ES-I3 (cell line): Measurements from ENCODE around the gene MME.
"Not testable (repeated sequence)": the region's sequence is repeated elsewhere in the genome, so short reads cannot be mapped to it uniquely, and the experiment has no call there.

ENCODE experiments used
- H3K36me3 ChIP-seq: 2 replicates; pipeline ENCODE4 v1.6.1; 2013; ENCODE audit warnings: mild to moderate bottlenecking, low read length, control low read depth, moderate library complexity; ENCODE audit not compliant: insufficient read depth
- H3K4me1 ChIP-seq: 2 replicates; pipeline ENCODE4 v1.6.1; 2013; ENCODE audit warnings: mild to moderate bottlenecking, control low read depth, low read length; ENCODE audit not compliant: insufficient read depth
- H3K9ac ChIP-seq: 2 replicates; pipeline ENCODE4 v1.6.1; 2013; ENCODE audit warnings: low read depth, mild to moderate bottlenecking, low read length, moderate library complexity
- H3K9me3 ChIP-seq: 2 replicates; pipeline ENCODE4 v1.6.1; 2013; ENCODE audit warnings: mild to moderate bottlenecking, low read length, moderate library complexity; ENCODE audit not compliant: control insufficient read depth, insufficient read depth

The MME gene

DNA sequence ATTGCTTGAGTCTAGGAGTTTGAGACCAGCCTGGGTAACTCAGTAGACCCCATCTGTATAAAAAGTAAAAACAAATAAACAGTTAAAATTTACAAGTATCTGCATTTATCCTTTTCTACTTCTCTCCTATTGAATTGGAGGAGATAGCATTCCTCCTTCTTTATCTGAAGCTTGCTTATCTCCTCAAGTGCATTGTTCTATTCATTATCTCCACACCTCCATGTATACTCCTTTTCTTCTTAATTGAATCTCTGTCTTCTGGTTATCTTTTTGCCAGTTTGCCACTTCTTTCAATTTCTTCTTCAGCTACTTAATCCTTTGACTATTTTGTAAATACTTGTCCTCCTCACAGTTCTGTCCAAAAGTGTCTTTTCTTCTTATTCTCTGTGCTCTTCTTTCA lies 124.7 kb downstream of the MME start:
- H3K9me3 ChIP-seq: no peaks in the 10 kb centered on the region
- H3K4me1 ChIP-seq: no peaks in the 10 kb centered on the region
- no peak overlapping the region for H3K9ac ChIP-seq
- no peaks in the 10 kb centered on the region for H3K36me3 ChIP-seq

GRCh38 chr3:155208183-155208800 lies 128.2 kb downstream of the MME start:
- no peaks in the 10 kb centered on the region for H3K9me3 ChIP-seq
- no peaks in the 10 kb centered on the region for H3K4me1 ChIP-seq
- H3K9ac ChIP-seq: no peak overlapping the region

DNA sequence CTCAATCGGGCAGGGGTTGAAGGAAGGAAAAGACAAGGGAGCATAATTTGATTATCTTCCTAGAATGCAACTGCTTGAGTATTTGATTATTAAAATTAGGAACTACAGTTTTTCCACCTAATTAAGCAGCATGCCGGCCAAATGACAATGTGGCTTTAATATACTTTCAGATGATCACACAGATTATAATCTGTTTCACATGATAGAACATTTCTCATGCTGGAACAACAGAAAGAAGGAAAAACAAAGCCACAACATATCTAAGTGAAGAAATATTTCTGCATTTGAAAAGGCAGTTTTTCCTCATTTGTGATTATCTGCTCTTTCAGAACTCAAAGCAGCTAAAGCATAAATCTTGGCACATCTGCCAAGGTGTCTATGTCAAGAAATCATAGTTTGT lies 130.6 kb downstream of the MME start:
- Histone ChIP-seq H3K4me1 (no peaks in the 10 kb centered on the region), H3K9ac (no peak overlapping the region), H3K9me3 (no peaks in the 10 kb centered on the region), H3K36me3 (no peaks in the 10 kb centered on the region)

More at GRCh38 chr3:155208183-155208800, 128.2 kb downstream of the MME start:
- H3K36me3 ChIP-seq: no peaks in the 10 kb centered on the region

- Histone ChIP-seq H3K9me3 (no peaks in the 10 kb centered on the region), H3K36me3 (no peaks in the 10 kb centered on the region), H3K9ac (no peak overlapping the region), H3K4me1 (no peaks in the 10 kb centered on the region)
Measured at GRCh38 chr3:155211266-155211665, 131.1 kb downstream of the MME start.

DNA sequence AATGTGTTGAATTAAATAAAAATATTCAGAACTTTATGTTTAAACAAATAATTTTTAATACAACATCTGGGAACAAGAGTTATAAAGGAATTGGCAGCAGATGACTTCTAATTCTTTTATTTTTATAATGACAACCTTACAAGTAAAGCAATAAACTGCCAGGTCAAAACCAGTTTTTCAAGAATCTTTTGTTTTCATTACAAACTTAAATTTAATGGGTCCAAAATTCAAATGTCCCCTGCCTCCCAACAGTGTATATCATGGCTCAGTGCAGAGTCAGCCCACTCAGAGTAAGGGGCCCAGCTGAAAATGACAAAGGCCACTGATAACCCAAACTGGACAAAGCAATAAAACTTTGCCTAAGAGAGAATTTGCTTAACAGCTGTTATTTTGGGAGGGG lies 131.8 kb downstream of the MME start:
- H3K9me3 ChIP-seq: no peaks in the 10 kb centered on the region
- no peak overlapping the region for H3K9ac ChIP-seq
- H3K36me3 ChIP-seq: no peaks in the 10 kb centered on the region
- no peaks in the 10 kb centered on the region for H3K4me1 ChIP-seq

GRCh38 chr3:155216007-155216406 lies 135.9 kb downstream of the MME start:
- H3K9me3 ChIP-seq, H3K4me1 ChIP-seq, H3K9ac ChIP-seq, H3K36me3 ChIP-seq: not testable (repeated sequence)

DNA sequence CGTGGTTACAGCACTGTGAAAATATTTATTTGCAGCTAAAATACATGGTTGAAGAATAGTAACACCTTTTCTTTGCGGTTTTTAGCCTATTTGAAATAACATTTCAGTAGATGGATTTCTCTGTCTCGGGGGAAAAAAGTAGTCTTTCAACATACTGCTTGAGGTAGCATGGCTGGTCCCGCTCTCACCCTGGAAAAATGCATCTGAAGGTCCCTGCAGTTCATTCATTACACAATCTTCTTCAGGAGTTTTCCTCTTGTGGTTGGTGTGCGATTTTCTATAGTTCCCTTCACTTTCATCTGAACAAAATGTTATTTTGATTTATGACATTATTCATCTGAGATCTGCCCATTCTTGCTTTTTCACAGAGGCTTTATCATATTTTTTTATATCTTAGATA lies 137.5 kb downstream of the MME start:
- no peaks in the 10 kb centered on the region; the same call in none of the 2 replicates for H3K9me3 ChIP-seq
- H3K4me1 ChIP-seq: no peaks in the 10 kb centered on the region
- no peak overlapping the region for H3K9ac ChIP-seq
- no peaks in the 10 kb centered on the region for H3K36me3 ChIP-seq

DNA sequence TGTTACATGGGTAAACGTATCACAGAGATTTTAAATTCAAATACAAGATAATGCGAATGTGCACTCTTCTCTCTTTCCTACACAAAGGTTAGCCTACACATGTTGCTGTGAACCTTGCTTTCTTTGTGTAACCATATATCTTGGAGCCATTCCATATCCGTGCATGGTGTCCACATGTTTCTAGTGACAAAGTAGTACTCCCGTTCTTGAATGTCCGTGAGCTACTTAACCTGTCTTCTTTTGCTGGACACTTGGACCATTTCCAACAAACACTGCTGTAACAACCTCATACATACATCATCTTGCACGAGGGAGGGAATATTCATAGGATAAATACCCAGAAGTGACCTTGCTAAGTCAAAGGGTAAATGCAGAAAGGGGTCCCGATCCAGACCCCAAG lies 138.3 kb downstream of the MME start:
- no peaks in the 10 kb centered on the region for H3K36me3 ChIP-seq
- no peaks in the 10 kb centered on the region for H3K4me1 ChIP-seq
- H3K9me3 ChIP-seq: no peaks in the 10 kb centered on the region; the same call in none of the 2 replicates
- H3K9ac ChIP-seq: no peak overlapping the region

- no peaks in the 10 kb centered on the region for H3K36me3 ChIP-seq
- no peaks in the 10 kb centered on the region; the same call in none of the 2 replicates for H3K9me3 ChIP-seq
- H3K4me1 ChIP-seq: no peaks in the 10 kb centered on the region
- no peak overlapping the region for H3K9ac ChIP-seq
Measured at GRCh38 chr3:155219106-155219505, 139.0 kb downstream of the MME start.

DNA sequence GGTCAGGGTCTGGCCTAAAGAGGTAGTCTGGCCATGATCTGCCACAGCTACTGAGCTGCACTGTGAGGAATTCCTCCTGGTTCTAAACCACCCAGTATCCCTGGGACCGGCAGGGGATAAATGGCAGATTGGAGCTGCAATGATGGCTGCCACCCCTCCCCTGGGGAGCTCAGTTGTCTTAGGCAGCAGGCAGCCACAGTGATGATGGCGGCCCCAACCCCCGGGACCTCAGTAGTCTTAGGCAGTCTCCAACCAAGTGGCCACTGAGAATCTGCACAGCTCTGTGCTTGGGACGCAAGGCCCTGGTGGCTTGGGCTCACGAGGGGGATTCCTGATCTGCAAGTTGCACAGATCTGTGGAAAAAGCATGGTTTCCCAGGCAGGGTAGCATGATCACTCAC lies 145.3 kb downstream of the MME start:
- no peaks in the 10 kb centered on the region for H3K36me3 ChIP-seq
- H3K9me3 ChIP-seq: no peaks in the 10 kb centered on the region; the same call in none of the 2 replicates

DNA sequence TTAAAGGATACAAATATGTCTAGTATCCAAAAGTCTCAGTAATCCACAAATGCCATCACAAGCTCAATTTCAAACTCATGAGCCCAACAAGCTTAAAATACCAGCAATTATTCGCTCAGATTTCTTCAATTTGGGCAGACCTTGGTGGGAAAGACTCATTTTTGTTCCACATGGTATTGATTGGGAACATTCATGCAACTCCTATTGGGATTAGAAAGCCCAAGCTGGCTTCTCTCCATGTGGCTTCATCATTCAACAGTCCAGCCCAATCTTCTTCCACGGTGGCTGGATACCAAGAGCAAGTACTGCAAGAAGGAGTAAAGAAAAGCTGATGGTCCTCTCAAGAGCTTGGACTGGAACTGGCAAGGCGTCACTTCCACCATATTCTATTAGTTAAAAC lies 147.0 kb downstream of the MME start:
- no peaks in the 10 kb centered on the region for H3K4me1 ChIP-seq
- H3K36me3 ChIP-seq: no peaks in the 10 kb centered on the region
- H3K9ac ChIP-seq: no peak overlapping the region
- H3K9me3 ChIP-seq: no peaks in the 10 kb centered on the region

More for the DNA sequence above, 145.3 kb downstream of the MME start:
- H3K4me1 ChIP-seq: no peaks in the 10 kb centered on the region
- no peak overlapping the region for H3K9ac ChIP-seq

GRCh38 chr3:155228676-155229075 lies 148.6 kb downstream of the MME start:
- Histone ChIP-seq H3K4me1 (no peaks in the 10 kb centered on the region), H3K9me3 (no peaks in the 10 kb centered on the region)

DNA sequence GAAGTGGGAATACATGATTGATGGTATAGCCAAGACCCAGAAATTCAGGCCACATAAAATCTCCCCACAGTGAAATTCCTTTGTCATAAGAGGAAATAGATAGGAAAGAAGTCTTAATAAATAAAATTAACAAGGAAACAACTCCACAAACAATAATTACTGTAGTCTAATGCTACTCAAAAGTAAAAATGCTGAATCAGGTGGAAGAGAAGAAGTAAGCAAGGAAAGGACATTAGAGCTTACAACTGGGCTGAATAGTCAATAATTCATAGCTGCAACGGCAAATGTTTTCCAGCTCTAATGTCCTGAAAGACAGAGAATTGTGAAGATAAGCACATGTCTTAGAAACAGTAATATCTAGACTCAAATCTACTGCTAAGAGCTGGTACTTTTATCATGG lies 149.0 kb downstream of the MME start:
- no peaks in the 10 kb centered on the region for H3K4me1 ChIP-seq
- no peaks in the 10 kb centered on the region for H3K9me3 ChIP-seq

More at GRCh38 chr3:155228676-155229075, 148.6 kb downstream of the MME start:
- Histone ChIP-seq H3K9ac (no peak overlapping the region), H3K36me3 (no peaks in the 10 kb centered on the region)

GRCh38 chr3:155230382-155230781 lies 150.3 kb downstream of the MME start:
- H3K9me3 ChIP-seq: no peaks in the 10 kb centered on the region
- H3K36me3 ChIP-seq: no peaks in the 10 kb centered on the region
- no peaks in the 10 kb centered on the region for H3K4me1 ChIP-seq
- no peak overlapping the region for H3K9ac ChIP-seq

More for the DNA sequence above, 149.0 kb downstream of the MME start:
- Histone ChIP-seq H3K9ac (no peak overlapping the region), H3K36me3 (no peaks in the 10 kb centered on the region)

- H3K36me3 ChIP-seq: no peaks in the 10 kb centered on the region
- H3K9me3 ChIP-seq: no peaks in the 10 kb centered on the region
- no peaks in the 10 kb centered on the region for H3K4me1 ChIP-seq
- H3K9ac ChIP-seq: no peak overlapping the region
Measured at GRCh38 chr3:155231792-155232191, 151.7 kb downstream of the MME start.
